Fibroblast of mammary gland (primary cell): ENCODE results near the gene FAU.
A peak's percentile ranks its signal among the peaks of the same experiment; 100 is the strongest.

Experiments
- DNase-seq: peaks from one replicate; pipeline ENCODE4 v3.0.0-alpha.2; 2010; ENCODE audit warnings: low read depth
- H3K4me3 ChIP-seq: 2 replicates; pipeline ENCODE4 v1.5.1; 2011; ENCODE audit warnings: low read depth, mild to moderate bottlenecking, low read length, moderate library complexity; ENCODE audit not compliant: control insufficient read depth
- CTCF ChIP-seq: conservative IDR thresholded peaks from 2 replicates; pipeline ENCODE4 v1.5.1; 2011; ENCODE audit warnings: low read depth, low read length, inconsistent platforms; ENCODE audit not compliant: control insufficient read depth, insufficient read depth

The FAU gene

GRCh38 chr11:65121865-65122696 lies at the start of gene FAU, which contains the start of gene MRPL49:
Gene FAU, minus strand, starts transcription at chr11:65122134. Its CDS starts 321 bp downstream, at chr11:65121813.
Gene MRPL49, plus strand, starts transcription at chr11:65122321. Its CDS starts 26 bp downstream, at chr11:65122347.
- H3K4me3 ChIP-seq = peak within 1 kb of the TSS; percentile 65
- TF ChIP-seq CTCF = no peak
- peak; percentile 94 for DNase-seq

- TF ChIP-seq CTCF = no peak
- no peak for DNase-seq
- H3K4me3 ChIP-seq = no peak within 1 kb of the TSS
Observed at GRCh38 chr11:65170058-65170534, 48.2 kb upstream of the FAU start, which contains the start of gene SPDYC. Gene SPDYC, plus strand, starts transcription at chr11:65170233. Its CDS starts 1,125 bp downstream, at chr11:65171358.

- H3K4me3 ChIP-seq = no peak overlapping the region
- TF ChIP-seq CTCF = no peak
- no peak for DNase-seq
Observed at GRCh38 chr11:65169164-65169641, 47.3 kb upstream of the FAU start.

GRCh38 chr11:65167656-65168055 lies 45.7 kb upstream of the FAU start:
- no peak for TF ChIP-seq CTCF
- no peak for DNase-seq
- no peak overlapping the region for H3K4me3 ChIP-seq

- TF ChIP-seq CTCF = no peak
- H3K4me3 ChIP-seq = no peak overlapping the region
- no peak for DNase-seq
Observed at GRCh38 chr11:65166893-65167292, 45.0 kb upstream of the FAU start.

GRCh38 chr11:65165410-65166317 lies 43.7 kb upstream of the FAU start:
- peak; percentile 30 for DNase-seq
- TF ChIP-seq CTCF = no peak
- peak overlapping the region; percentile 12 for H3K4me3 ChIP-seq
